ENCODE results near the gene SLC35E1.
A peak's percentile ranks its signal among the peaks of the same experiment; 100 is the strongest.

Gene SLC35E1

DNA sequence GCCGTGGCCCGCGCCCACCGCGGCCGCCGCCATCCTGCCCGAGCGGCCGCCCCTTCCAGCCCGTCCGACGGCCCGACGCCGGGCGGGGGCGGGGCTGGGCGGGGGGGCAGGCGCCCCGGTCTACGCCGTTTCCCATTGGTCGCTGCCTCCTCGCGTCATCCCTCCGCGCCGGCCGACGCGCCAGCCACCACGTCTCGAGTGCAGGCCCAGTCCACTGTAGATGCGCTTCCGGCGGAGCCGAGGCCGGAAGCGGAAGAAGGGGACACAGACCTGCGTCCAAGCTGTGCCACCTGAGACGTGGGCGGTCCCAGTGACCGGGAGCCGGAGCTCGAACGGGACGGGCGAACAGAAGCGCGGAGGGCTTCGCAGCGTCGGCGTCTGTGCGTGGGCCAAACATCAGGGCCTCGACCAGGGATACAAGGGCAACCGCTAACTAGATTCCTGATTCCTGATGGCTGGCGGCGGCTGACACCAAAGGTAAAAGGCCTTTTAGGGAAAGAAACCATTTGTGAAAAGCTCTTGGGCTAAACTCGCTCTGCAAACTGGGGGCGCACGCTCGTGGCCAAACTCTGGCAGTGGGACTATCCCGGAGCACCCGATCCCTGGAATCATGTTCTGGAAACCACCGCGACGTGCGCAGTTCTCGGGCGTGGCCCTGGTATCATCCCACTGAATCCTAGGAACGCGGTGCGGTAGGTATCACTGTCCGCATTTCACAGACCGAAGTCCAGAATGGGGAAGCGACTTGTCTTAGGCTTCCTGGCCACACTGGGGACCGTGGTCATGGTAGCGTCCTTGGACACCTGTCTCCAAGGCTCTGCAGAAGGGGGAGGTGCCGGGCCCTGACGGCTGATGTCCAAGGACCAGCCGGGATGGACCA, at the start of gene SLC35E1:
Gene SLC35E1, minus strand, starts transcription at position 84 of the 880 bp plus-strand sequence. Its CDS starts 51 bp downstream, at position 33.
- DNase-seq (ENCODE audit: low spot score), result peak; percentile 96

DNA sequence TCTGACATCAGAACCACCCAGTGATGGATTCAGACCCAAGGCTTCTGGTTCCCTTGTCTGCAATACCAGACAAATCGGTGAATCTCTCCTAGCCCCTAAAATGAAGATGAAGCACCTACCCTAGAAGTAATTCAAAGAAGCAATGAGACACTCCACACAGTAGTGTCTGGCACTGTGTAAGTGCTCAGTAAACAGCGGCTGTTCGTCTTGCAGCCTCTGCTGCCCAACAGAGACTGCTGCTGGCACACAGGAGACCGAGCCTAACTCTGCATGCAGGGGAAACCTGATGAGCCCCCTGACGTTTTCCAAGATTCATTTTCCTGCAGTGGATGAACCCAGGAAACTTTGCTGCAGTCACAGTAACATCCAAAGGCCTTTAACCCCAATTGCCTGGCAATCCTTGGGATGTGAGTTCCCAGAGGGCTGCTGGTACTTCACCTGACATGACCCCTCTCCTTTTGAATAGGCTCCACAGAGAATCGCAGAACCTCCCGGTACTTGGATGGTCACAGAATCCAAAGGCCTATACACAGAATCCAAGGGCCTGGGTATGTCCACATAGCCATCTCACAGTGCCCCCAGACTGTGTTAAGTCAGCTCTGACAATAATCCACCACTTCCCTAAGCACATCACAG, 49.1 kb upstream of the SLC35E1 start:
- no peak for DNase-seq (ENCODE audit: low spot score)

DNA sequence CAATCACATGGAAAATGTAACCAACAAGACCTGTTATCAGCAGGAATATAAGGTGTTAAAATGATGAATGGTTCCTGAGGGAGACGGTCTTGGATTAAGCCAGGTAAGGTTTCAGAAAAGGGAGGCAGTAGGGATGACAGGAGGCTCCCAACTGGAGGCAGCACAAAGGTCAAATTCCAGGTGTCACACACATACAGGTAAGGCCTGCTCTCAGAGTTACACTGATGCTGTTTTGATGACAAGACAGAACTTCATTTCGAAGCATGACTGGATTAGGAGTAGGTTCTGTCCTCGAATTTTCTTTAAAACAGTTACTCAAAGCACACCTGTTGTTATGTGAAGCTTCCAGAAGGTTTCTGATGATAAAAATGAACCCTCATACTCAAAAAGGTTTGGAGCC, 48.4 kb upstream of the SLC35E1 start:
- DNase-seq (ENCODE audit: low spot score), result no peak

DNA sequence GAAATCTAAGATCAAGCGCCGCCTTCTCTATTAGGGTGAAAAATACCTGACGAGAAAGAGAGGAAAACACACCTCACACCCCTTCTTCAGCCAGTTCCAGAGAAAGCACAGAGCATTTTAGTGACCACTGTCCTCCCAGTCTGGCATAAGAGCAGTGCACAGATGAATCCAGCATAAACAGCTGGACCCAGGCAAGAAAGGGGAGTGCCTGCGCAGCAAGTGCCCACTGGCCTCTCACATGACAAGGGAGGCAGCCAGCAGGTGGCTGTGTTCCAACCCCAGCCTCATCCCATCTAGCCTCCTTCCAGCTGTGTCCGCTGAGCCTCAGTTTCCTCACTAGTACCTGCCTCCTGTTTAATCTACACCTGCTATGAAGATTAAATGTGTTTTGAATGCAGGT, 47.8 kb upstream of the SLC35E1 start:
- no peak for DNase-seq (ENCODE audit: low spot score)

DNA sequence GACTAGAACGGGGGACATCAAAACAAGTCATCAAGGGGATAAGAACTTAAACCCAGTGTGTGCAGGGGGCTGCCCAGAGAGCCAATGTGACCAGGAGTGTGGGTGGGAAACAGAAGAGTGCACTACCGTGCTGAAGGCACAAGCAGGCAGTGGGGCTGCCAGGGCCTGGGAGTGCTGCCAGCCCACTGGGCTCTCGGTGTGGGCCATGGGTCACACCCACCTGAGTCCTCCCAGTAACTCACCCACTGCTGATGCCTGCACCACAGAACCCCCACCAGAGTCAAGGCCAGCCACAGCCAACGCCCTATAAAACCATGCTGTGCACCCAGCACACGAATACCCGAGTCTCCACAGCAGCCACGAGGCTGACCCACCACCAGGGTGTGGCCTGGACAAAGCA, 47.2 kb upstream of the SLC35E1 start:
- no peak for DNase-seq (ENCODE audit: low spot score)

DNA sequence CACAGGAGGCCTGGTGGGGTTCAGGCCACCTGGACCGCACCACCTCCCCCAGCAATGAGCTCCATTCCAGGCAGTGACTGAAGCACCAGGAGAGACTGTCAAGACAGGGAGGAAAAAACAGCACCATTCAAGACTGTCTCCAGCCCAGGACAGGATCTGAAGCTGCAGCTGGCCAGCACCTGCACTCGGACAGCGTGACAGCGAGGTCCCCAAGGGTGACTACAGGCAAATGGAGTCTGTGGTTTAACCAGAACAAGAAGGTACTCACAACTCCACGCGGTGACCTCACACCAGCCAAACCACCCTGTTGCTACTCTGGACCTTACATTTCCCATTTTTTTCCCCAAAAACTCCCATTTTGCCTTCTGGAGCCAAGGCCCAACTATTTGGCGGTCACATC, 46.0 kb upstream of the SLC35E1 start:
- no peak for DNase-seq (ENCODE audit: low spot score)

DNA sequence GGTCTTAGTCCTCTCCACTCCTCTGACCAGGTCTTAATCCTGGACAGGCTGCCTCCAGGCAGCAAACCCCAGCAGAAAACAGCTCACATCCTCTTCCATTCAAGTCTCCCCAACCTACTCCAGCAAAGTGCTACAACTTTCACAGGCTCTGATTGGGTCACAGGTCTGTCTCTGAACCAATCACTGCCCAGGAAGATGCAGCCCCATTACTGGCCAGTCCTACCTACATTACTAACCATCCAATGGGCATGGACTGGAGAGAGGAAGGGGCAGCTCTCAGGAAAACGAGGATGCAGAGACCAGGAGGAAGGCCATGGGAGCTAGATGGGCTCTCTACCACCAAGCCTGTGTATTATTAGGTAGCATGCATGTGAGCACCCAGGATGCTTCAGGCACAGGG, 43.6 kb upstream of the SLC35E1 start:
- no peak for DNase-seq (ENCODE audit: low spot score)

DNA sequence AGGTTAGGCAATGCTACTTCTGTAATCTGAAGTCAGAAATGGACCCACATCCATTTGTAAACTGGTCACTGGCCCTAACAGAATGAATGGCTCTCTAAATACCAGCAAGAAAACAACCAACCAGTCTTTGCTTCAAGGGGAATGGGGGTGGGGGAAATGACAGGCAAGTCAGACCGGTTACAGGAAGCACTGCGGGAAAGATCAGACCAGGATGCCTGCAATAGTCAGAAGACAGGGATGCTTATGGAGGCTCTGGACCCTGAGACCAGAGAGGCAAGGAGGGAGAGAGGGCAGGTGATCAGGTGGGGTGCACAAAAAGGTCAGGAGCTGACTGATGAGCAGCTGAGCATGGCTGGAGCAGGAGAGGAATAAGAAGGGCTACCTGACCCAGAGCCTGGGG, 42.7 kb upstream of the SLC35E1 start:
- no peak for DNase-seq (ENCODE audit: low spot score)

DNA sequence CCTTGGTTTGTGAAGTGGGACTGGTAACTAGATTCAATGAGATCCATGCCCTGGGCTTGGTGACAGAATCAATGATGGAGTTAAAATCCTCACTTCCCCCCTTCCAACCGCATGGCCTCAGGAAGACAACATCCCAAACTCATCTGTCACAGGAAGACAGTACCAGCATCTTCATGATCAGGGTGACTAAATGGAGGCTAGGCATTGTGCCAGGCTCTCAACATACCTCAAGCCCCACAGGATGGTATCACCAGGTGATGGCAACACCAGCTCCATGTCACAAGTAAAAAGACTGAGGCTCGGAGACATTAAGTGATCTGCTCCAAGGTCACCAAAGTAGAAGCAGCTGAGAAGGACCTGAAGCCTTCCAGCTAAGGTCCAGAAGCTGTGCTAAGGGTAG, 41.6 kb upstream of the SLC35E1 start:
- no peak for DNase-seq (ENCODE audit: low spot score)

DNA sequence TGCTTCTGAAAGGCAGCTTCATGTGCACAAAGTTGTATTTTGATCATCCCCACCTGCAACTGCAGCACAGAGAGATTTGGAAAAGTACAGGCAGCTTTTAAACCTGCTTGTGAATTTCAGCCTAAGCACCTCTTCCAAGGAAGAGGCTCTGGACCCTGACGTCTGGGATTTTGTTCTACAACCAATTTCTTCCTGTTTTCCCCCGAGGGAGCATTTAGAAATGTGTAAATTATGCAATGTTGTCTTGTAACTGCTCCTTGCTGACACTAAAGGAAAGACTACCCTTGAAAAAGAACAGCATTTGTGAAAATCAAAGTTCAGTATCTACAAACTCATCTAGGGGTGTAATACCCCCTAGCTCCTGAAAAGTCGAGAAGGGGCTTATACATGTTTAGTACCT, 40.4 kb upstream of the SLC35E1 start:
- DNase-seq (ENCODE audit: low spot score), result no peak

DNA sequence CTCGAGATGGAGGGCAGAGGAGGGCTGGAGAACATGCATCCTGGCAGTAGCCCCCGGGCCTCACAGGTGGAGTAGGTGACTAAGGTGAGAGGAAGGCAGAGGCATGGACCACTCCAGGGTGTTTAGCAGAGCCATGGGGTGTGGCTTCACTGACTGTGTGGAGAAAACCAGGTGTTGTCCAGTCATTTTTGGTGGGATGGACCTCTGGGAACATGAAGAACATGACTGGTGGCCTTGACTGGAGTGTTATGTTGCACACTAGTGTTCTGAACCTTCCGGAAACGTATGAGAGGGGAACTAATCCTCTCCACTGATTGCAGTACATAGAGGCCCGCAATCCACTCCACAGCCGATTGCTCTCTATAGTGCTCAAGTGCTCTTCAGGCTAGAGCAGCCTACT, 38.9 kb upstream of the SLC35E1 start:
- DNase-seq (ENCODE audit: low spot score), result no peak

DNA sequence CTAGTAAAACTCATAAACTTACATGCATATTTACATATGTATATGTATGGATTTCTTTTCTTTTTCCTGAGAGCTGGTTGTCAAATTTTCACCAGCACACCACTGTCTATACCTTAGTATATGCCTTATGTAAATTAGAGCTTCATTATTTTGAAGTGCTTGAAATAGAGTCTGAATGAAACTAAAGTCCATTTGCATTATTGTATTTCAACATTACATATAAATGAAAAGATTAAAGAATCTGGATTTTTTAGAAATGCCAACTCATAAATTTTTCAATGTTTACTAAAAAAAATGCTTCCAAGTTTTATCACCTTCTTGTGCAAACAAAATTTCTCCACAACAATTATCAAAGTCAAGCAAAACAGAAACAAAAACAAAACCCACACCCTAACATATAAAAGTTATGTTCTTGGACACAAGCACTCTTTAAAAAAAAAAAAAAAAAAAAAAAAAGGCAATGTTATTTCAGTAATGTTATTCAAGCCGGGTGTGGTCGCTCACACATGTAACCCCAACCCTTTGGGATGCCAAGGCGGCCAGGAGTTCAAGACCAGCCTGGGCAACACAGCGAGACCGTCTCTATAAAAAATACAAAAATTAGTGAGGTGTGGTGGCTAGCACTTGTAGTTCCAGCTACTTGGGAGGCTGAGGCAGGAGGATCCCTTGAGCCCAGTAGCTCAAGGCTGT, 37.4 kb upstream of the SLC35E1 start:
- DNase-seq (ENCODE audit: low spot score), result no peak

DNA sequence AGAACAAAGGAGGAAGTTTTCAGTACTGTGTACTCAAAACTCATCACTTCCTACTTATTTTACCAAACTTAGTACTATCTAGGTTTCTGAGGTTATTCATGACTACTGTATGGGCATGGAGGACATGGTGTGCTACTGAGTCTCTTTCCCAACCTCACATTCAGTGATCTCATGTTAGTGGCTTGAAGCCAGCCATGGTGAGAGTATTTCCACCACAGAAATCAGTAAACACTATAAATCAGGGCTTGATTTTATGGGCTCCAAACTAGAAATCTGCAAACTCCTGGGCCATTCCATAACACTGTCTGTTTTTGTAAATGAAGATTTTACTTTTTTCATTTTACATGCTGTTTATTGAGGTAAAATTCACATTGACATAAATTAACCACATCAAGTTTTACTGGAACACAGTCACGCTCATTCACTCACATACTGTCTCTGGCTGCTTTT, 36.1 kb upstream of the SLC35E1 start:
- no peak for DNase-seq (ENCODE audit: low spot score)

DNA sequence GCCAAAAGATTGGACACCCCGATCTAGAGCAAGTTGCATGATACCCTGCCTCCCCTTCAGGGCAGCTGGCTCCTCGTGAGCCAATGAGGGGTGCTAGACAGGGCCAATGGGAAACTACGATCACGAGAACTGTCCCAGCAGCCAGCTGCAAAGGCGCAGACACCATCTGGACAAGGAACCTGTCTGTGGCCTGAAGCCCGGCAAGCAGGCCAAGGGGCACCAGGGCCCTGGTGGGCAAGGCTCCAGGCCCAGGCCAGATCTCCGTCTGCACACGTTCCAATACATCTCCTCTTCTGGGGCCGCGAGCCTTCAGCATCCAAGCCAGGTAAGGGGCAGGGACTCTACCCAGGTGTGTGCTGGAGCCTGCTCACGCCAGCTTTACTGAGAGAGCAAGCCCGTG, 35.6 kb upstream of the SLC35E1 start:
- DNase-seq (ENCODE audit: low spot score), result no peak

DNA sequence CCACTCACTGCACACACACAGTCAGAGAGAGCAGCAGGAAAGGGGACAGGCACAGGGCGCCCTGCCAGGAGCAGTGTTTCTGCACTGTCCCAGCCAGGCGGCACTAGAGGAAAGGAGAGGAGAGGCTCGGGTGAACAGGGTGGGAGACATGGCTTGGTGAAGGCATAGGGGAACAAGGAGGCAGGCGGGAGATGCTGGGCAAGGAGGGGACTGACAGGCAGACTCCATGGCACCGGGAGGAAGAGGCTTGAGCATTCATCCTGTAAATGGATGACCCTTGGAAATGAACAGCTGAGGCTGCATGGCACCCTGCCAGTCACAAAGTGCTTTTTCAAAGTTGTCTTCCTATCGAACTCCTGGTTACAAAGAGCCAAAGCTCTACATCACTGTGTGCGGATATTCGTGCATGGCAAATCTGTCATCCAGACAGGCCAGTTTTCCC, 33.4 kb upstream of the SLC35E1 start:
- no peak for DNase-seq (ENCODE audit: low spot score)

DNA sequence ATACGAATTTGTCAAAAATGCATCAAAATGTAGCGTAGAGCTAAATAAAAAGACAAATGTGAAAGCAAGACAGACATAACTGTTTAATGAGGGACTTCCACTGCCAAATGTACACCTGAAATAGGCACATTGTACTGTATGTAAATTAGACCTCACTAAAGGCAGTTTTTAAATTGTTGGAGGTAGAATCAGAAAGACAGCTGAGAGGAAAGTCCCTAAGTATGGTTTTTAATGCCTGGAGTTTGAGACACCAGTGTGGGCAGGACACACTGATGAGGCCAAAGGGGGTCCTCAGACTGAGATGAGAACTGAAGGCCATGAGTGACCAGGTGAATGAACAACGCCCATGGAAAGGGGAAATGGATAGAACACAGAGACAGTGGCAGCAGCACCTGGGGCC, 32.9 kb upstream of the SLC35E1 start:
- DNase-seq (ENCODE audit: low spot score), result no peak

DNA sequence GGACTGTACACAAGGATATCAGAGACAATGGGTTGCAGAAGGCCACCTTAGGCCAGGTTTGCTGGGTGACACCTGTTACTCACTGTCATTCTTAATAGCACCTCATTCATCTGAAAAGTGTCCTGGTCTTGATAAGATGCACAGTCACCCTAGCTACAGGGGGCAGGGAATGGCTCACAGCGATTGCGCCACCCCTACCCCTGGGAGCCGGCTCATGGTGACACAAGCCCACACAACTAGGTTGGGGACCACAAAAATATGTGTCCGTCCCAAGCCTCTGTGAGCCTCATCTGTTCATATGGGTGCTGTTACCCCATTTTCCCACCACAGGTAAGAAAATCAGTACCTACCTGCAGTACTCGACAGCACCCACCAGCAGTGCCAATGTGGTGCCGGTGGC, 32.4 kb upstream of the SLC35E1 start:
- no peak for DNase-seq (ENCODE audit: low spot score)

DNA sequence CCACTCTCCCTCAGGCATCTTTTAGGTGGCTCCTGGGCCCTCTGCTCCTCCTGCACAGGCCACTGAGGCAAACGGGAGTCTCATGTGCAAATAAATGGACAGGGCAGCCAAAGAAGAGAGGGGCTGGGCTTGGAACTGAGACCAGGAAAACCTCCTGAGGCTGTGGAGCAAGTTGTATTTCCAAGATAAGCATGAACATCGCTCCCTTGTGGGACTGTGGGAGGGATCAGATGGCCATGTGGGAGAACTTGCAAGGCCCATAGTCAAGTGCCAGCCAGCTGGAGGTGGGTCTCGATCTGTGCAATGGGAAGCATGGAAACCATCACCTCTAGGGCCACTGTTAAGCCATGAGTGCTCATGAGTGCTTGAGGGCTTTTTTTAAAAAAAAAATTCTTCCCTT, 30.9 kb upstream of the SLC35E1 start:
- DNase-seq (ENCODE audit: low spot score), result no peak

DNA sequence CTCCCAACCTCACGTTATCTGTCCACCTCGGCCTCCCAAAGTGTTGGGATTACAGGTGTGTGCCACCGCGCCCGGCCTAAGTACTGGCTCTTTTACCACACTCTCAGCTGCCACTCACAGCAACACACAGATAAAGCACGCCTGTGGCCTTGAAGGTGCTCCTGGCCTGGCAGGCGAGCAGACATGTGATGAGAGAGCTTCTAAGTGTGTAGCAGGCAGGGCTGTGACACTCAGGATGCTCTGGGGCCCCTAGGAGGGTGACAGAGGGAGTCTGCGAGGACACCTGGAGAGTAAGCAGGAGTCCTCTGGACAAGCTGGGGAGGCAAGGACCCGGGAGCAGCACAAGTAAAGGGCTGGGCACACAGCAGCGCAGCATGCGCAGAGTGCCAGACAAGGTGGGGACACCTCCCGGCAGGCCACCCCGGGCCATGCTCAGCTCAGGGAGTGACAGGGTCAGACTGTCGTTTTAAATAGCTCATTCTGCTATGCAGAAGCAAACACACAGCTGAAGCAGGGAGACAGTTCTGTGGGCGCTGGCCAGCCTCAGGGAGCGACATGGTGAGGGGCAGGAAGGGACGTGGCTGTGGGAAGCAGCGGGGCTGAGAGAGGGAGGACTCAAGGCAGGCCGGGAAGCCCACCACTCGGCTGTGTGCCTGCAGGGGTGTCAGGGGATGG, 29.3 kb upstream of the SLC35E1 start:
- no peak for DNase-seq (ENCODE audit: low spot score)

DNA sequence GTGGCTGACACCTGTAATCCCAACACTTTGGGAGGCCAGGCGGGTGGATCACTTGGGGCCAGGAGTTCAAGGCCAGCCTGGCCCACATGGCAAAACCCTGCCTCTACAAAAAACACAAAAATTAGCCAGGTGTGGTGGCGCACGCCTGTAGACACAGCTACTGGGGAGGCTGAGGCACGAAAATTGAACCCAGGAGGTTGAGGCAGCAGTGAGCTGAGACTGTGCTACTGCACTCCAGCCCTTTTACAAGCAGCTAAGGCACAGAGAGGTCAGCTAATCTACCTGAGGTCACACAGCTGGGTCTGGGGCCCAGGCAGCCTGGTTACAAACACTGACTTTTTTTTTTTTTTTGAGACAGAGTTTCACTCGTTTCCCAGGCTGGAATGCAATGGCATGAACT, 28.6 kb upstream of the SLC35E1 start:
- DNase-seq (ENCODE audit: low spot score), result no peak

DNA sequence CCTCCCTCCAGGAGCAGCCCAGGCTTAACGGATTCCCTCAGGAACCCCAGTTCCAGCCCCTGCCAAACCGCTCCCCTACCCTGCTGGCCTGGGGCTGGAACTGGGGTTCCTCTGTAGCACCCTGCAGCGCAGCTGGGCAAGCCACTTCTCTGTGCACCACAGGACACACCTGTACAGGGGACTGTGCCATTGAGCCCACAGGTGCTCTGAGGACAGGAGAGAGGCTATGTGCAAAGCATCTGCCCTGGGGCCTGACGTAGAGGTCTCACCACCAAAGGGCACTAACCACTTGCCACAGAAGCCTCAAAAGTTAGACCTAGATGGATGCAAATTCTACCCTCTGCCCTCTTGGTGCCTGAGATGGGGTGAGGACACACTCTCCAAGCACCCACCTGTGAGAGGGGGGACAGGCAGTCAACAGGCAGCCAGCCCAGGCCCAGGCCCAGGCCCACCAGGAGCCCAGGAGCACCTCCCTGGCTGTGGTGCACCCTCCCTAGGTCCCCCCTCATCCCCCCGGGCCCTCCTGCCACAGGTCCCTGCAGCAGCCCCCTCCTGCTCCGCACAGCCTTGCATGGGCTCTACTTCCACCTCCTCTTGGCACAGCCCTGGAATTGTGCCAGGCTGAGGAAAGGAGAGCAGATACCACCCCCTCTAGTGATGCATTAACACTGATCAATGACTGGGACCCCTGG, 27.6 kb upstream of the SLC35E1 start:
- no peak for DNase-seq (ENCODE audit: low spot score)

DNA sequence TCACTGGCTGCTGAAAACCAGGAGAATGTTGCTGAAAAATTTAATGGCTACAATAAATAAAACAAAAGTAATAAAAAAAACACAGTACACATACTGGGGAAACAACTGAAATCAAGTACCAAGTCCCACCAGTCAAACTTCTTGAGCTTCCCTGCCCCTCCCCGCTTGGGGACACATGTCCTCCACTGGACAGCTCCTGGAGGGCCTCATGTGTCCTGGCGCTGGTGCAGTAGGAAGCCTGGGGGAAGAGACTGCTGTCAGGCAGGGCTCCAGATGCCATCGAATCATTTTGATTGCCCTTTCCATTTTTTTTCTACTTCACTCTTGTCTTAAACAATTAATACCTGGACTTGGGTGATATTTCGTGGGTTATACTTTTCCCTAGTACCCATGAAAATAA, 26.6 kb upstream of the SLC35E1 start:
- no peak for DNase-seq (ENCODE audit: low spot score)

Measured in hematopoietic multipotent progenitor cell treated with erythropoietin and hydrocortisone succinate and interleukin-3 and kit ligand, for 17 days (in vitro differentiated cells).